GM12891 (cell line): ENCODE data around the gene NSFL1C.

ENCODE experiments used
- POLR2A ChIP-seq: IDR thresholded peaks from 2 replicates; pipeline ENCODE4 v1.6.1; 2011; ENCODE audit warnings: low read depth, low read length, control low read depth
- POLR2AphosphoS5 ChIP-seq: IDR thresholded peaks from 2 replicates; pipeline ENCODE4 v1.6.1; 2011; ENCODE audit warnings: low read depth, low read length, control low read depth

DNA sequence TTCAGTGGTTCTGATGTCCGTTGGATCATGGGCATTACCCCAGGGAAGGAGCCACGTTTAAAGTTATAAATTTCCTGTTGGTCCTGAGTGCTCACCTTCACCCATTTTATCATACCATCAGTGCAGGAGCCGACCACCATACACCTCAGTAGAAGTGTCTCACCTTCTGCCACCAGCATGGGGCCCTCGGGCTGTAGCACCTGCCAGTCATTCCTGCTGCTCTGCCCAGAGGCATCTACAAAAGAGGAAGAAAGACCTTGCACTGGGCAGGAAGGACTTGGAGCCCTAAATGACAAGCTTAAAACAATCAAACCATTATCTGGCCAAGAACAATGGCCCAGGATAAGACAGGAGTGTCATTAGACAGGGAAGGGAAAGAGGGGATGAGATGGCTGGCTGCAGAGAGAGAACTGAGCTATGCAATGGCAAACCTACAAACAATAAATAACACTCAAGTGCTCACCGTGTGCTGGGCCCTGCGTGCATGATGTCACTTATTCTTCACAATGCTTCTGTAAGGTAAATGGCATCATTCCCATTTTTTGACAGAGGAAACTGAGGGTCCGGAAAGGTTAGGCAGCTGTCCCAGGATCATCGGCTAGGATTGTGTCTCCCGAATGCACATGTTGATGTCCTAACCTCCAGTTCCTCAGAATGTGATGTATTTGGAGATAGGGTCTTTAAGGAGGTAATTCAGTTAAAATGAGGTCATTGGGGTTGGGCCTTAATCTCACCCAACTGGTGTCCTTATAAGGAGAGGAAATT, 13.4 kb upstream of the NSFL1C start:
- TF ChIP-seq POLR2A (no peak), POLR2AphosphoS5 (no peak)
